GM18951 (cell line): ENCODE measurements around the gene TTC16.

ENCODE experiments used
- POLR2A ChIP-seq: IDR thresholded peaks from 4 replicates; pipeline ENCODE4 v1.6.1; 2011; ENCODE audit warnings: mild to moderate bottlenecking; ENCODE audit not compliant: insufficient read length, insufficient read depth; ENCODE audit errors: extremely low read depth
- in situ Hi-C: fragments of 300-500 bp; cut with MboI; formaldehyde crosslinking; loops from one replicate; pipeline ENCODE4 v1.12.0; 2022; ENCODE audit warnings: low sequenced_read_pairs, mixed read lengths, inconsistent platforms; ENCODE audit not compliant: unreplicated experiment

The TTC16 gene

GRCh38 chr9:127732444-127732843, 16.6 kb downstream of the TTC16 start:
- in situ Hi-C loops = loop anchor here (10.0 kb wide), 1 partner anchor 182 kb away; the partner anchor contains the start of gene ST6GALNAC4
- no peak for TF ChIP-seq POLR2A

DNA sequence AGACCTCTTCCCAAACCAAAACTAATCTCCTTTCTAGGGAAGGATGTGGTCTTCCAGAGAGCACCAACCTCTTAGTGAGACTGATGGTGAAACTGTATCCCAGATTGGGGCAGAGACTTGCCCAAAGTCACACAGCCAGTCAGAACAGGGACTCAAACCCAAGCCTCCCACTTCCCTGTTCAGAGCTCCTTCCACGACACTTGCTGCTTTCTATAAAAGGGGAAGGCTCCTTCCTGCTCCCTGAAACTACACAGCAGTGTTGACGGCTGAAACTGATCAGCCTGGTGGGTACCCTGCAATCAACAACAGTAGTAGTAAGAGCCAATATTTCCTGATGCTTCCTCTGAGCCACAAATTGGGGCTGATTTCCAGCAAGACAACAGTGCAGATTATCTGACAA, 17.7 kb downstream of the TTC16 start:
- TF ChIP-seq POLR2A = no peak
- in situ Hi-C loops = loop anchor here (10.0 kb wide), 1 partner anchor 181 kb away; the partner anchor contains the start of gene ST6GALNAC4

GRCh38 chr9:127734247-127734746, 18.4 kb downstream of the TTC16 start:
- no peak for TF ChIP-seq POLR2A
- in situ Hi-C loops = loop anchor here (10.0 kb wide), 1 partner anchor 181 kb away; the partner anchor contains the start of gene ST6GALNAC4

DNA sequence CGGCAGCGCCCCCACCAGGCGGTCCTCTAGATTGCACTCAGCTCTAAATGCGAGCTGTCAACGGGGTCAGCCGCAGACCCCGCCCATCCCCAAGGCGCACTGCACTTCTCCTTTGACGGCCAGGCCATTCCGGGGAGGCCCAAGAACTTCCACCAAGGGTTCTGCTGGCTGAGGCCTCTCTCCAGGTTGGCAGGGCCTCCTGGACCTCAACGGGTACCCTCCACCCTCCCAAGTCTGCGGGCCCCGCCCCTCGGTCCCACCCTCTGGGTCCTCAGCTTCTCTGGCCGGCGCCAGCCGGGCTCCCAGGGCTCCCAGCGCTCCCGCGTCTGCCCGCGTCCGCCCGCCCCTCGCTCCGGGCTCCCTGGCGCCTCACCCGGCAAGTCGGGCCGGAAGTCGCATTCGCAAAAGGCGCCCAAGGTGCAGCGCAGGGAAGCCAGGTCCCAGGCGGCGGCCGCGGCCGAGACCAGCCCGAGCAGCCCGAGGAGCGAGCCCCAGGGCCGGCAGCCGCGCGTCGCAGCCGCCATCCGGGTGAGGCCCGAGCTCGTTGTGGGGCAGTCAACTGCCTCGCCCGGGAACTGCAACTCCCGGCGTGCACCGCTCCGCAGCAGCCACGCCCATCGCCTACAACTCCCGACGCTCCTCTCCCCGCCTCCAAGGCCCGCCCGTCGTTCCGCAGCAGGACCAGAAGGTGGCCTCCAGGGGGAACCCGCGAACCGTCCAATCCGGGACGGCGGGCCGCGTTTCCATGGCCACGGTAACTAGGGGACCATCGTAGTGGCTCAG, 19.1 kb downstream of the TTC16 start, which contains the start of gene TOR2A:
TOR2A (minus strand) TSS at position 548 of the 783 bp plus-strand sequence; CDS start at position 524, 24 bp downstream.
- in situ Hi-C loops = loop anchor here (10.0 kb wide), 1 partner anchor 180 kb away; the partner anchor contains the start of gene ST6GALNAC4
- TF ChIP-seq POLR2A = peak; percentile 83

DNA sequence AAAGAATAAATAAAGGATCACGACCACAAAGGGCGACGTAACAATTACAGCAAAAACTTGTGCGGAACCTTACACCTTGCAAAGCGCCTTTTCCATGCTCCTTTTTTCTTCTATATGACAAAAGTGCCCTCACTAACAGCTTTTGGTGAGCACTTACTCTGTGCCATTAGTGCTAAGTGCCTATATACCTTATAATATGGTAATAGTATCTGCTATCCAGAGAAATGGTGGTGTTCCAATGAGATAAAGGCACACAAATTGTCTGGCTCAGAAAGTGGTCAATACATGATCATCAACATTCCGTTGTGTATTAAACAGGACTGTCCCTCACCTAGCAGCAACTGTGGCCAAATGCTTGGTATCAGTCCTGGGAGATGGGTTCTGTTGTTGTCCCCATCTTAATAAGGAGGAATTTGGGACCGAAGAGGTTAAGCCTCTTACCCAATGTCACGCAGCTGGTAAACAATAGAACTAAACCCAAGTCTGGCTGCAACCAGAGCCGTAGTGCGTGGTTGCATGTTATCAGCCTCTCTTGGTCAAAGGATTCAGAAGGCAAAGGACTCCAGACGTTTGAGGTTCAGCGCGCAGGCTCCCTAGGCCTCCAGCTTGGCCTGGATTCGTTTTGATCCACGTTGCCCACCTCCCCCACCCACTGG, 19.8 kb downstream of the TTC16 start:
- in situ Hi-C loops = loop anchor here (10.0 kb wide), 1 partner anchor 179 kb away; the partner anchor contains the start of gene ST6GALNAC4
- no peak for TF ChIP-seq POLR2A

DNA sequence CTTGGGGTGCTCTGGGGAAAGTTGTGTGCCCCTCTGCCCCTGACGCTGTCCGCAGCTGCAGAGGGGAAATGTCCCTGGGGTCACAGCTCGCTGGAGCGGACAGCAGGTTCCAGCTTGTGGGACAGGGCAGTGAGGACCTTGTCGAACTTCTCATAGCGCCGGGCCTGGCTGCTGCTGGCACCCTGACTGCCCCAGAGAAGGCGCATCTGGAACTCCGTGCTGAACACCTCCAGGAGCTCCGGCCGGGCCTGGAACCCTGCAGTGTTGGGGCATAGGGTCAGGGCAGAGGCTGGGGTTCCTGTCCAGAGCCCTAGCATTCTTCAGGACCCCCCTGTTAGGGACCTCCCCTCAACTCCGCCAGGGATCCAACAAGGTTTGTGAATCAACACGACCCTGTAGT, 22.8 kb downstream of the TTC16 start:
- in situ Hi-C loops = loop anchor here (10.0 kb wide), 1 partner anchor 176 kb away; the partner anchor contains the start of gene ST6GALNAC4
- TF ChIP-seq POLR2A = no peak

DNA sequence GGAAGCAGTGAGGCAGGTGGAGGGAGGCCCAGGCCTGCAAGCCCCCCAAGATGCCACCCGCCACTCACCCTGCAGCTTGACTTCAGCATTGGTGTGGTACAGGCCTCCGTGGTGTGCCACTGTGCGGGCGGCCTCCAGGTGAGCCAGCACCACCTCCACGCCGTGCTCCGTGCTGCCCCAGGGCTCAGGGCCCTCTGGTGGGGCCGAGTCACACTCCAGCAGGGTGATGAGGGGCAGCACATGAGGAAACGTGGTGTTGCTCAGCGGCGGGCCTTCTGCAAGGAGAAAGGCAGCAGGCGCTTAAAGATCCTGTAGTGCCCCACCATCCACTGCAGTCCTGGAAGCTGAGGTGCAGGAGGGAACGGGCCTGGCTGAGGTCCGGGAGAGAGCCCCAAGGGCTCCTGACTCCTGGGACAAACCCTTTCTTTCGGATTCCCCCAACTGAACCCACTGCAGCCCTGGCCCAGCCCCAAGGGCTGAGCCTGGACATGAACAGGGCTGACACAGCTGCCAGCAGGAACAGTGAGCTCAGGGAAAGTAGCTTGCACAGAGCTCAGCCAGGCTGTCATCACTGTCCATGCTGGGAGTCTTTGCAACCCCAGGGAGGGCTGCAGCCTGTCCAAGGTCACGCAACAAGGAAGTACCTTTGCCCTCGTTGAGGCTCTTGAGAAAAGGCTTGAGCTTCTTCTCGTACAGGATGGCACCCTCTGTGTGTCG, 23.9 kb downstream of the TTC16 start:
- in situ Hi-C loops = loop anchor here (10.0 kb wide), 1 partner anchor 175 kb away; the partner anchor contains the start of gene ST6GALNAC4
- no peak for TF ChIP-seq POLR2A

DNA sequence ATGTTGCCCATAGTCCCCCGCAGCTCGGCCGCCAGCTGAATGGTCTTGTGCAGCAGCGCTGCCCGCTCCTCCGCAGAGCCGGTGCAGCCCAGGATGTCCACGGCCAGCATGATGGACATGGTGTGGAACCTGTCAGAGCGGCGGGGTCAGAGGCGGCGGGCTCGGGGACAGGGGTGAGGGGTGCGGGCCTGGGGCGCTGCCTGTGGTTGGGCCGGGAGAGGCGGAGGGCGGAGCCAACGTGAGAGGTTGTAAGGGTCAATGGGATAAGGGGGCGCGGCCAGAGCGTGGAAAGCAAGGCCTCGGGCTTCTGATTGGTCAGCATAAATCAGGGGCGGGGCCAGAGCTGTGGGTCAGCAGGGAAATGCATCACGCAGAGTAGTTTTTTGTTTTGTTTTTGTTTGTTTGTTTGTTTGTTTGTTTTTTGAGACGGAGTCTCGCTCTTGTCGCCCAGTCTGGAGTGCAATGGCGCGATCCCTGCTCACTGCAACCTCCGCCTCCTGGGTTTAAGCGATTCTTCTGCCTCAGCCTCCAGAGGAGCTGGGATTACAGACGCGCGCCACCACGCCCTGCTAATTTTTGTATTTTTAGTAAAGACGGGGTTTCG, 26.1 kb downstream of the TTC16 start:
- no peak for TF ChIP-seq POLR2A
- in situ Hi-C loops = no loop called here

DNA sequence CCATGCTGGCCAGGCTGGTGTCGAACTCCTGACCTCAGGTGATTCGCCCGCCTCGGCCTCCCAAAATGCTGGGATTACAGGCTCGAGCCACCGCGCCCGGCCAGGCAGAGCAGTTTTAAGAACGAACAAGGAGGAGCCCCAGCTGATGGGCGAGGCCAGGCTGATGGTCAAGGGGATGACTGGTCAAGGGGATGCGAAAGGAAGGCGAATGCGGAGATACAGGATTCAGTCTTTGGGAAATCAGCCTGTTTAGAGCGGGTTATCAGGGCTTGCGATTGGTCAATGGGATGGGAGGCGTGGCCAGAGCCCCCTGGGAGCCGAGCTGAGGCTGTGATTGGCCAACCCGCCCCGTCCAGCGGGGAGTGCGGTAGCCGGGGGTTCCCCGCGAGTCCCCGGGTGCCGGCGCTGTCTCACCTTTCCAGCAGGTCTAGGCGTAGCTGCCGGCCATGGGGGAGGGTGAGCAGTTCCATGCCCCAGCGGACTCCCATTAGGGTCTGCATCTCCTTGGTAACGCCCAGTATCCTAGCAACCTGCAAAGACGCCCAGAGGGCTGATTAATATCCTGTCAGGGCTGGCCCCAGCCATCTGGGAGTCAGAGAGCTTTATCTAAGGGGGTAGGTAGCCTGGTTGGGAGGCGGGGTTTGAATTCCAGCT, 26.7 kb downstream of the TTC16 start:
- no peak for TF ChIP-seq POLR2A
- in situ Hi-C loops = no loop called here

DNA sequence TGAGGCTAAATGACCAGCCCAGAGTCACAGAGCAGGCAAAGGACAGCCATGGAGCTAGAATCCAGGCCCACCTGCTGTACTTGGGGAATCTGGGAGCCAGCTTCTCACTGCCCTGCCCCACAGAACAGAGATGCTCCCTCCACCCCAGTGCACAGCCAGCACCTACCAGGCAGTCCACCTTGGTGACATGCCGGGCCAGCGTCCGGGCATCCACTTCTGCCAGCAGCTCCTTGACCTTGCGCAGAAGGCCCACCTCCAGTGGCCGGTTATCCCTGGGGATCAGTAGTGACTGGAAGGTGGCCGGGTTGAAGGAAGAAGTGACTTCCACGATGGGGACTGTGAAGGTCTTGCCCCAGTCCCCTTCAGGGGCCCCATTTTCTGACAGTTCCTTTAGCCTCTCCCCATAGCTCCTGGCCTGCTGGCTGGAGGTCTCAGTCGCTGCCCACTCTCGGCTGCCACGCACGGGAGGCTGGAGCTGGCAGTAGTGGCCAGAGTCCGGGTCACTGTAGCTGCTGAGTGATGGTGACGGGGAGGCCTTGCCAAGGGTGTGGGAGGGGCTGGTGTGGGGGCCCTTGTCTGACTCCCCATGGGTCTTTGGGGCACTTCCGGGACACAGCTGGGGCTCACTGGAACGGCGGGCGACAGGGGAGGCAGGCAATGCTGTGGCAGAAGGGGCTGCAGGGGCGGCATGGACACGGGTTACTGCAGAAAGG, 28.7 kb downstream of the TTC16 start:
- in situ Hi-C loops = no loop called here
- no peak for TF ChIP-seq POLR2A

GRCh38 chr9:127746959-127747569, 31.2 kb downstream of the TTC16 start:
- in situ Hi-C loops = no loop called here
- TF ChIP-seq POLR2A = no peak

GRCh38 chr9:127749090-127749787, 33.4 kb downstream of the TTC16 start:
- in situ Hi-C loops = no loop called here

More at GRCh38 chr9:127749090-127749787, 33.4 kb downstream of the TTC16 start:
- no peak for TF ChIP-seq POLR2A
